HG03097 (cell line): ENCODE data around the gene ZBTB16.

ENCODE experiments used
- ATAC-seq: cut with Tn5 transposase; IDR thresholded peaks from one replicate; pipeline ENCODE4 v1.9.1; 2021; ENCODE audit not compliant: unreplicated experiment, low FRiP score

ZBTB16 gene

GRCh38 chr11:114174712-114175495 is 115.4 kb downstream of the ZBTB16 start:
- no peak for ATAC-seq

GRCh38 chr11:114175706-114176105 is 116.2 kb downstream of the ZBTB16 start:
- no peak for ATAC-seq

- ATAC-seq: no peak
These were observed 116.8 kb downstream of the ZBTB16 start for GRCh38 chr11:114176321-114176720.

GRCh38 chr11:114178656-114179055 is 119.1 kb downstream of the ZBTB16 start:
- ATAC-seq: no peak

- no peak for ATAC-seq
These were observed 119.9 kb downstream of the ZBTB16 start for GRCh38 chr11:114179234-114179941.

- ATAC-seq: no peak
These were observed 121.0 kb downstream of the ZBTB16 start for GRCh38 chr11:114180301-114181055.

- no peak for ATAC-seq
These were observed 121.7 kb downstream of the ZBTB16 start for GRCh38 chr11:114181195-114181594.

GRCh38 chr11:114181752-114182151 is 122.2 kb downstream of the ZBTB16 start:
- ATAC-seq: no peak

GRCh38 chr11:114182471-114183043 is 123.0 kb downstream of the ZBTB16 start:
- ATAC-seq: no peak

- no peak for ATAC-seq
These were observed 123.6 kb downstream of the ZBTB16 start for GRCh38 chr11:114183044-114183511.

GRCh38 chr11:114185436-114185835 is 125.9 kb downstream of the ZBTB16 start:
- no peak for ATAC-seq

GRCh38 chr11:114187173-114187572 is 127.7 kb downstream of the ZBTB16 start:
- ATAC-seq: no peak

- ATAC-seq: no peak
These were observed 129.5 kb downstream of the ZBTB16 start for GRCh38 chr11:114188851-114189570.

GRCh38 chr11:114190630-114191029 is 131.1 kb downstream of the ZBTB16 start:
- no peak for ATAC-seq

- no peak for ATAC-seq
These were observed 132.4 kb downstream of the ZBTB16 start for GRCh38 chr11:114191893-114192292.

GRCh38 chr11:114192841-114193389 is 133.4 kb downstream of the ZBTB16 start:
- no peak for ATAC-seq

GRCh38 chr11:114193730-114194679 is 134.5 kb downstream of the ZBTB16 start:
- ATAC-seq: no peak

- no peak for ATAC-seq
These were observed 135.2 kb downstream of the ZBTB16 start for GRCh38 chr11:114194702-114195101.

GRCh38 chr11:114195151-114195550 is 135.6 kb downstream of the ZBTB16 start:
- ATAC-seq: no peak
